ENCODE measurements around the gene IL11. TPM values are rescaled to one million over a fixed set of nuclear protein-coding genes. Genes with fewer than 3 reads are reported as not detected.

The IL11 gene
- total and polyA plus RNA-seq, 3 donors from 2014 or later = 1.2 to 2.1 (median 2.0) TPM

- no peak for TF ChIP-seq POLR2A (IDR thresholded peaks at IDR 0.05)
- TF ChIP-seq, protein P1, sequence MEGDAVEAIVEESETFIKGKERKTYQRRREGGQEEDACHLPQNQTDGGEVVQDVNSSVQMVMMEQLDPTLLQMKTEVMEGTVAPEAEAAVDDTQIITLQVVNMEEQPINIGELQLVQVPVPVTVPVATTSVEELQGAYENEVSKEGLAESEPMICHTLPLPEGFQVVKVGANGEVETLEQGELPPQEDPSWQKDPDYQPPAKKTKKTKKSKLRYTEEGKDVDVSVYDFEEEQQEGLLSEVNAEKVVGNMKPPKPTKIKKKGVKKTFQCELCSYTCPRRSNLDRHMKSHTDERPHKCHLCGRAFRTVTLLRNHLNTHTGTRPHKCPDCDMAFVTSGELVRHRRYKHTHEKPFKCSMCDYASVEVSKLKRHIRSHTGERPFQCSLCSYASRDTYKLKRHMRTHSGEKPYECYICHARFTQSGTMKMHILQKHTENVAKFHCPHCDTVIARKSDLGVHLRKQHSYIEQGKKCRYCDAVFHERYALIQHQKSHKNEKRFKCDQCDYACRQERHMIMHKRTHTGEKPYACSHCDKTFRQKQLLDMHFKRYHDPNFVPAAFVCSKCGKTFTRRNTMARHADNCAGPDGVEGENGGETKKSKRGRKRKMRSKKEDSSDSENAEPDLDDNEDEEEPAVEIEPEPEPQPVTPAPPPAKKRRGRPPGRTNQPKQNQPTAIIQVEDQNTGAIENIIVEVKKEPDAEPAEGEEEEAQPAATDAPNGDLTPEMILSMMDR (IDR thresholded peaks at IDR 0.05) = no peak
- H3K27me3 ChIP-seq = no peaks in the 10 kb centered on the region
- no peaks in the 10 kb centered on the region for H3K9me3 ChIP-seq
- intact Hi-C loops (cut with DNase I; ENCODE audit: low total_unique reads) = no loop called here
- DNase-seq = no peak
- WGBS, 2 donors = 78 to 85% methylated on average over 6 to 12 of the region's 12 CpGs
- no peaks in the 10 kb centered on the region for H3K36me3 ChIP-seq (ENCODE audit: low read depth, missing control alignments)
- peaks cover 25% of the 10 kb centered on the region for H3K4me1 ChIP-seq
- no peak overlapping the region for H3K27ac ChIP-seq
- H3K4me3 ChIP-seq = no peak overlapping the region
Observed at GRCh38 chr19:55391191-55391670, 21.0 kb upstream of the IL11 start.

GRCh38 chr19:55390461-55390880 is 20.2 kb upstream of the IL11 start:
- intact Hi-C loops (cut with DNase I; ENCODE audit: low total_unique reads) = no loop called here
- 65 to 70% methylated on average over 7 of the region's 7 CpGs for WGBS, 2 donors
- Histone ChIP-seq H3K4me1 (peaks cover 25% of the 10 kb centered on the region), H3K36me3 (ENCODE audit: low read depth, missing control alignments) (no peaks in the 10 kb centered on the region), H3K9me3 (no peaks in the 10 kb centered on the region), H3K27ac (no peak overlapping the region), H3K27me3 (no peaks in the 10 kb centered on the region), H3K4me3 (no peak overlapping the region)
- no peak for DNase-seq
- TF ChIP-seq POLR2A (IDR thresholded peaks at IDR 0.05) = no peak
- TF ChIP-seq, protein P1 (IDR thresholded peaks at IDR 0.05) = no peak

DNA sequence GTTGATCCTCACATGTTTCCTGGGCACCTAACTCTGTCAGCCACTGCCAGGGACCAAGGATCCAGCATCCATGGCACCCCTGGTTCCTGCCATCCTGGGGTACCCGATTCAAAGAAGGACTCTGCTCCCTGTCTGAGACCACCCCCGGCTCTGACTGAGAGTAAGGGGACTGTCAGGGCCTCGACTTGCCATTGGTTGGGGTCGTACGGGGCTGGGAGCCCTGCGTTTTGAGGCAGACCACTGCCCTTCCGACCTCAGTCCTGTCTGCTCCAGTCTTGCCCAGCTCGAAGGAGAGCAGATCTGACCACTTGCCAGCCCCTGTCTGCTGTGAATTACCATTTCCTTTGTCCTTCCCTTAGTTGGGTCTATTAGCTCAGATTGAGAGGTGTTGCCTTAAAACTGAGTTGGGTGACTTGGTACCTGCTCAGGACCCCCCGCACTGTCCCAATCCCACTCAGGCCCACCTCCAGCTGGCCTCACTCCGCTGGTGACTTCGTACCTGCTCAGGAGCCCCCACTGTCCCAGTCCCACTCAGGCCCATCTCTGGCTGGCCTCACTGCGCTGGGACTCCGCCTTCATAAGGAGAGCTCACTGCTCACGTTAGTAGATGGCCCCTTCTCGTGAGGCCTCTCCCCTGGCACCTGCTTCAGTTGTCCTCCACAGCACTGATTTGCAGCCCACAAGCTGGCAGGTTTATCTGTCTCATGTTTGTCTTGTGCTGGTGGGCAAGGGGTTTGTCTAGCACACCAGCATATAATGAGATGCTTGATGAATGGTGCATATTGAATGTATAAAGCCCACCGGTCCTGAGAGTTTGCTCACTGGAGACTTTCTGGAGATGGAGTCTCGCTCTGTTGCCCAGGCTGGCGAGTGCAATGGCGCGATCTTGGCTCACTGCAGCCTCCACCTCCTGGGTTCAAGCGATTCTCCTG is 19.4 kb upstream of the IL11 start:
- Histone ChIP-seq H3K36me3 (ENCODE audit: low read depth, missing control alignments) (no peaks in the 10 kb centered on the region), H3K4me3 (no peak overlapping the region), H3K9me3 (no peaks in the 10 kb centered on the region), H3K27ac (no peak overlapping the region), H3K4me1 (peaks cover 30% of the 10 kb centered on the region), H3K27me3 (no peaks in the 10 kb centered on the region)
- TF ChIP-seq POLR2A (IDR thresholded peaks at IDR 0.05) = no peak
- TF ChIP-seq, protein P1 (IDR thresholded peaks at IDR 0.05) = no peak
- 81 to 86% methylated on average over 15 to 21 of the region's 21 CpGs for WGBS, 2 donors
- no peak for DNase-seq
- intact Hi-C loops (cut with DNase I; ENCODE audit: low total_unique reads) = no loop called here

GRCh38 chr19:55387736-55388497 is 17.7 kb upstream of the IL11 start:
- H3K36me3 ChIP-seq (ENCODE audit: low read depth, missing control alignments) = no peaks in the 10 kb centered on the region
- H3K4me3 ChIP-seq = no peak overlapping the region
- intact Hi-C loops (cut with DNase I; ENCODE audit: low total_unique reads) = no loop called here
- 82 to 85% methylated on average over 15 to 24 of the region's 24 CpGs for WGBS, 2 donors
- TF ChIP-seq, protein P1 (IDR thresholded peaks at IDR 0.05) = no peak
- TF ChIP-seq POLR2A (IDR thresholded peaks at IDR 0.05) = no peak
- no peaks in the 10 kb centered on the region for H3K27me3 ChIP-seq
- H3K9me3 ChIP-seq = no peaks in the 10 kb centered on the region
- H3K27ac ChIP-seq = no peak overlapping the region
- peaks cover 40% of the 10 kb centered on the region for H3K4me1 ChIP-seq
- DNase-seq = no peak

Data from testis (tissue), 3 donors.